Measurements from ENCODE around the gene TTC3.

GRCh38 chr21:37226041-37226920 is 153.2 kb downstream of the TTC3 start:
- no peak for TF ChIP-seq ESRRA (IDR thresholded peaks at IDR 0.05; ENCODE audit: borderline replicate concordance, low read depth)
- no peak for TF ChIP-seq CHD2 (IDR thresholded peaks at IDR 0.05; ENCODE audit: low read depth, low read length)
- no peak for TF ChIP-seq CTCF (IDR thresholded peaks at IDR 0.05 in 2 of 3, conservative IDR thresholded peaks at IDR 0.05 in 1 of 3; ENCODE audit: insufficient read depth in 2 of 3, low read depth in 1 of 3, low read length in 3 of 3)
- no peak for TF ChIP-seq MAX (CRISPR knock-in tag; IDR thresholded peaks at IDR 0.05)
- TF ChIP-seq TRIM28 (IDR thresholded peaks at IDR 0.05): no peak
- TF ChIP-seq CTCFL (IDR thresholded peaks at IDR 0.05; ENCODE audit: borderline replicate concordance, insufficient read depth, low read depth, low read length, poor library complexity, severe bottlenecking): no peak
- TF ChIP-seq CHD7 (IDR thresholded peaks at IDR 0.05; ENCODE audit: low read depth, low read length): no peak
- no peak for TF ChIP-seq DNMT1 (IDR thresholded peaks at IDR 0.05)
- TF ChIP-seq ZFX (CRISPR knock-in tag; IDR thresholded peaks at IDR 0.05): no peak
- TF ChIP-seq JUN (IDR thresholded peaks at IDR 0.05; ENCODE audit: borderline replicate concordance, low read depth, low read length): no peak
- no peak for TF ChIP-seq JUN (CRISPR knock-in tag; IDR thresholded peaks at IDR 0.05; ENCODE audit: borderline replicate concordance)
- no peak for TF ChIP-seq RFX5 (IDR thresholded peaks at IDR 0.05; ENCODE audit: low read depth, low read length)
- no peak for TF ChIP-seq ZNF12 (CRISPR knock-in tag; IDR thresholded peaks at IDR 0.05)
- no peak for TF ChIP-seq RBM17 (IDR thresholded peaks at IDR 0.05; ENCODE audit: borderline replicate concordance, low read depth, low read length)
